Prostate gland (tissue), 2 donors: ENCODE data around the gene HLA-A. TPM values are rescaled to one million over a fixed set of nuclear protein-coding genes. Genes with fewer than 3 reads are reported as not detected.

Experiments used
- DNase-seq: peaks from one replicate; pipeline ENCODE4 v3.0.0-alpha.2; 2019; ENCODE audit warnings: low spot score
- H3K27ac ChIP-seq, 2 donors: fragments of 200-600 bp; sonication (generic); 2 replicates each; pipeline ENCODE4 v1.5.1; 2017 to 2019
- H3K27me3 ChIP-seq: fragments of 200-600 bp; sonication (generic); replicated peaks from 2 replicates; pipeline ENCODE4 v1.5.1; 2019; ENCODE audit not compliant: insufficient read depth
- H3K36me3 ChIP-seq, 2 donors: fragments of 200-600 bp; sonication (generic); 1 replicate in 1 of 2; 2 replicates in 1 of 2; pipeline versions ENCODE4 v1.5.1 to v1.8.1; 2017 to 2019
- H3K4me1 ChIP-seq: fragments of 200-600 bp; sonication (generic); replicated peaks from 2 replicates; pipeline ENCODE4 v1.5.1; 2019
- H3K4me3 ChIP-seq, 2 donors: fragments of 200-600 bp; sonication (generic); 2 replicates each; pipeline ENCODE4 v1.5.1; 2017 to 2019
- H3K9me3 ChIP-seq: fragments of 200-600 bp; sonication (generic); 2 replicates; pipeline ENCODE4 v1.5.1; 2017
- CTCF ChIP-seq, 4 experiments: fragments of 200-600 bp in 2 of 4; fragments of 450-650 bp in 2 of 4; sonication (generic) in 2 of 4; IDR thresholded peaks; 1 replicate in 3 of 4; 2 replicates in 1 of 4; pipeline ENCODE4 v1.5.1; 2016 to 2019; ENCODE audit warnings: antibody characterized with exemption in 4 of 4, mild to moderate bottlenecking in 2 of 4, moderate library complexity in 2 of 4
- POLR2A ChIP-seq: fragments of 450-650 bp; IDR thresholded peaks from one replicate; pipeline ENCODE4 v1.6.1; 2016; ENCODE audit warnings: antibody characterized with exemption, mild to moderate bottlenecking
- POLR2AphosphoS5 ChIP-seq: sonication (generic); formaldehyde crosslinking; IDR thresholded peaks from one replicate; pipeline ENCODE4 v1.6.1; 2017; ENCODE audit warnings: antibody characterized with exemption
- WGBS: methylation state at CpG from one replicate; pipeline ENCODE4 v1.1.5; 2018; 5-methylcytosine and 5-hydroxymethylcytosine counted together
- intact Hi-C: fragments of 100-400 bp; cut with DNase I; formaldehyde crosslinking; loops from one replicate; pipeline ENCODE4 v1.14.2; 2022
- total RNA-seq, 2 donors: library from RNA; depleted of rRNA; stranded (reverse); fragments of >200 nt; gene quantifications; one replicate each; pipeline ENCODE4 v1.1.0, GENCODE V29; 2016

The HLA-A gene
- total RNA-seq, 2 donors from 2014 or later, result 564 to 620 TPM

GRCh38 chr6:29981211-29981812, 39.0 kb downstream of the HLA-A start:
- H3K9me3 ChIP-seq, result no peaks in the 10 kb centered on the region
- TF ChIP-seq POLR2A (no peak), POLR2AphosphoS5 (no peak), CTCF (IDR thresholded peaks at IDR 0.05) (no peak)
- DNase-seq, result no peak
- no peaks in the 10 kb centered on the region for H3K4me1 ChIP-seq
- H3K27ac ChIP-seq, result no peak overlapping the region
- H3K27me3 ChIP-seq, result no peaks in the 10 kb centered on the region
- no peak overlapping the region for H3K4me3 ChIP-seq
- H3K36me3 ChIP-seq, result no peaks in the 10 kb centered on the region
- intact Hi-C loops, result no loop called here
- WGBS, result 71% methylated on average over 8 of the region's 8 CpGs

GRCh38 chr6:29982097-29982496, 39.8 kb downstream of the HLA-A start:
- Histone ChIP-seq H3K36me3 (no peaks in the 10 kb centered on the region), H3K4me3 (no peak overlapping the region)

GRCh38 chr6:29984232-29984631, 41.9 kb downstream of the HLA-A start:
- no peaks in the 10 kb centered on the region for H3K36me3 ChIP-seq
- DNase-seq, result no peak
- no peak overlapping the region for H3K4me3 ChIP-seq
- WGBS, result 89% methylated on average over 3 of the region's 3 CpGs
- H3K27me3 ChIP-seq, result no peaks in the 10 kb centered on the region
- H3K27ac ChIP-seq, result no peak overlapping the region
- TF ChIP-seq POLR2A, result no peak
- no peak for TF ChIP-seq CTCF (IDR thresholded peaks at IDR 0.05)
- TF ChIP-seq POLR2AphosphoS5, result no peak
- no peaks in the 10 kb centered on the region for H3K4me1 ChIP-seq
- H3K9me3 ChIP-seq, result no peaks in the 10 kb centered on the region
- intact Hi-C loops, result no loop called here

More at GRCh38 chr6:29982097-29982496, 39.8 kb downstream of the HLA-A start:
- intact Hi-C loops, result no loop called here
- no peaks in the 10 kb centered on the region for H3K27me3 ChIP-seq
- no peaks in the 10 kb centered on the region for H3K4me1 ChIP-seq
- DNase-seq, result no peak
- H3K9me3 ChIP-seq, result no peaks in the 10 kb centered on the region
- no peak for TF ChIP-seq POLR2AphosphoS5
- TF ChIP-seq CTCF (IDR thresholded peaks at IDR 0.05), result no peak
- no peak for TF ChIP-seq POLR2A
- no peak overlapping the region for H3K27ac ChIP-seq

GRCh38 chr6:29984992-29985391, 42.7 kb downstream of the HLA-A start:
- Histone ChIP-seq H3K9me3 (no peaks in the 10 kb centered on the region), H3K36me3 (no peaks in the 10 kb centered on the region), H3K4me1 (no peaks in the 10 kb centered on the region), H3K4me3 (no peak overlapping the region), H3K27me3 (no peaks in the 10 kb centered on the region), H3K27ac (no peak overlapping the region)
- no peak for DNase-seq
- TF ChIP-seq POLR2AphosphoS5 (no peak), POLR2A (no peak), CTCF (IDR thresholded peaks at IDR 0.05) (no peak)
- intact Hi-C loops, result no loop called here
- 95% methylated on average over 2 of the region's 2 CpGs for whole genome bisulfite sequencing

GRCh38 chr6:29986179-29986781, 43.9 kb downstream of the HLA-A start:
- TF ChIP-seq CTCF (IDR thresholded peaks at IDR 0.05) (no peak), POLR2A (no peak), POLR2AphosphoS5 (no peak)
- no peak overlapping the region for H3K4me3 ChIP-seq
- intact Hi-C loops, result no loop called here
- H3K27me3 ChIP-seq, result no peaks in the 10 kb centered on the region
- no peak for DNase-seq
- no peak overlapping the region for H3K27ac ChIP-seq
- H3K36me3 ChIP-seq, result no peaks in the 10 kb centered on the region
- no peaks in the 10 kb centered on the region for H3K4me1 ChIP-seq
- 86% methylated on average over 4 of the region's 4 CpGs for whole genome bisulfite sequencing
- no peaks in the 10 kb centered on the region for H3K9me3 ChIP-seq
